Transverse colon (tissue), 4 donors: ENCODE data around the gene IL22RA2.

ENCODE experiments used
- POLR2A ChIP-seq: fragments of 450-650 bp; IDR thresholded peaks from one replicate; pipeline ENCODE4 v1.6.1; 2016; ENCODE audit warnings: antibody characterized with exemption, mild to moderate bottlenecking, moderate library complexity
- POLR2AphosphoS5 ChIP-seq, 3 donors: sonication (generic); formaldehyde crosslinking; IDR thresholded peaks; one replicate each; pipeline ENCODE4 v1.6.1; 2016; ENCODE audit warnings: antibody characterized with exemption in 3 of 3
- TF ChIP-seq, protein P1 (sequence below), 5 experiments: fragments of 200-600 bp in 3 of 5; fragments of 450-650 bp in 2 of 5; sonication (generic) in 3 of 5; IDR thresholded peaks; 1 replicate in 2 of 5; 2 replicates in 3 of 5; pipeline ENCODE4 v1.5.1; 2016 to 2017; ENCODE audit warnings: antibody characterized with exemption in 5 of 5, inconsistent platforms in 3 of 5, mild to moderate bottlenecking in 2 of 5, moderate library complexity in 1 of 5

DNA sequence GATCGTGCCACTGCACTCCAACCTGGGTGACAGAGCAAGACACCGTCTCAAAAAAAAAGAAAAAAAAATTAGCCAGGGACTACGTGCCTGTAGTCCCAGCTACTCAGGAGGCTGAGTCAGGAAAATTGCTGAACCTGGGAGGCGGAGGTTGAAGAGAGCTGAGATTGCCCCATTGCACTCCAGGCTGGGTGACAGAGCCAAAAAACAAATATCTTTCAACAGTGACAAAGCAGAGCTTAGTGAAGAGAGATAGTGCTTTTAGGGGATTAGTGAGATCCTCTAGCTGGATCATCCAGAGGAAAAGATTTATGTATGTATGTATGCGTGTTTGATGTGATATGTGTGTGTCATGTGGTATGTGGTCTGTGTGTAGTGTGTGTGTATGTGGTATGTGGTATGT lies 56.6 kb downstream of the IL22RA2 start:
- TF ChIP-seq POLR2A (no peak), POLR2AphosphoS5 (IDR thresholded peaks at IDR 0.05) (no peak)
- TF ChIP-seq, protein P1, sequence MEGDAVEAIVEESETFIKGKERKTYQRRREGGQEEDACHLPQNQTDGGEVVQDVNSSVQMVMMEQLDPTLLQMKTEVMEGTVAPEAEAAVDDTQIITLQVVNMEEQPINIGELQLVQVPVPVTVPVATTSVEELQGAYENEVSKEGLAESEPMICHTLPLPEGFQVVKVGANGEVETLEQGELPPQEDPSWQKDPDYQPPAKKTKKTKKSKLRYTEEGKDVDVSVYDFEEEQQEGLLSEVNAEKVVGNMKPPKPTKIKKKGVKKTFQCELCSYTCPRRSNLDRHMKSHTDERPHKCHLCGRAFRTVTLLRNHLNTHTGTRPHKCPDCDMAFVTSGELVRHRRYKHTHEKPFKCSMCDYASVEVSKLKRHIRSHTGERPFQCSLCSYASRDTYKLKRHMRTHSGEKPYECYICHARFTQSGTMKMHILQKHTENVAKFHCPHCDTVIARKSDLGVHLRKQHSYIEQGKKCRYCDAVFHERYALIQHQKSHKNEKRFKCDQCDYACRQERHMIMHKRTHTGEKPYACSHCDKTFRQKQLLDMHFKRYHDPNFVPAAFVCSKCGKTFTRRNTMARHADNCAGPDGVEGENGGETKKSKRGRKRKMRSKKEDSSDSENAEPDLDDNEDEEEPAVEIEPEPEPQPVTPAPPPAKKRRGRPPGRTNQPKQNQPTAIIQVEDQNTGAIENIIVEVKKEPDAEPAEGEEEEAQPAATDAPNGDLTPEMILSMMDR (IDR thresholded peaks at IDR 0.05): no peak
